Measurements from ENCODE around the gene NDUFB10.
A peak's percentile ranks its signal among the peaks of the same experiment; 100 is the strongest.
"Not testable (repeated sequence)": the region's sequence is repeated elsewhere in the genome, so short reads cannot be mapped to it uniquely, and the experiment has no call there.

NDUFB10 gene

DNA sequence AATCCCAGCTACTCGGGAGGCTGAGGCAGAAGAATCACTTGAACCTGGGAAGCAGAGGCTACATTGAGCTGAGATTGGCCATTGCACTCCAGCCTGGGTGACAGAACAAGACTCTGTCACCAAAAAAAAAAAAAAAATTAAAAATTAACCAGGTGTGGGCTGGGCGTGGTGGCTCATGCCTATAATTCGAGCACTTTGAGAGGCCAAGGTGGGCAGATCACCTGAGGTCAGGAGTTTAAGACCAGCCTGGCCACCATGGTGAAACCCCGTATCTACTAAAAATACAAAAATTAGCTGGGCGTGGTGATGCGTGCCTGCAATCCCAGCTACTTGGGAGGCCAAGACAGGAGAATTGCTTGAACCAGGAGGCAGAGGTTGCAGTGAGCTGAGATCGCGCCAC lies 19.5 kb upstream of the NDUFB10 start:
- not testable (repeated sequence) for H3K27me3 ChIP-seq (ENCODE audit: control insufficient read depth in 1 of 2, insufficient read depth in 2 of 2, low read length in 2 of 2); H3K4me3 ChIP-seq (ENCODE audit: low read depth in 1 of 2, low read length in 2 of 2); H3K27ac ChIP-seq (ENCODE audit: low read depth, low read length)

DNA sequence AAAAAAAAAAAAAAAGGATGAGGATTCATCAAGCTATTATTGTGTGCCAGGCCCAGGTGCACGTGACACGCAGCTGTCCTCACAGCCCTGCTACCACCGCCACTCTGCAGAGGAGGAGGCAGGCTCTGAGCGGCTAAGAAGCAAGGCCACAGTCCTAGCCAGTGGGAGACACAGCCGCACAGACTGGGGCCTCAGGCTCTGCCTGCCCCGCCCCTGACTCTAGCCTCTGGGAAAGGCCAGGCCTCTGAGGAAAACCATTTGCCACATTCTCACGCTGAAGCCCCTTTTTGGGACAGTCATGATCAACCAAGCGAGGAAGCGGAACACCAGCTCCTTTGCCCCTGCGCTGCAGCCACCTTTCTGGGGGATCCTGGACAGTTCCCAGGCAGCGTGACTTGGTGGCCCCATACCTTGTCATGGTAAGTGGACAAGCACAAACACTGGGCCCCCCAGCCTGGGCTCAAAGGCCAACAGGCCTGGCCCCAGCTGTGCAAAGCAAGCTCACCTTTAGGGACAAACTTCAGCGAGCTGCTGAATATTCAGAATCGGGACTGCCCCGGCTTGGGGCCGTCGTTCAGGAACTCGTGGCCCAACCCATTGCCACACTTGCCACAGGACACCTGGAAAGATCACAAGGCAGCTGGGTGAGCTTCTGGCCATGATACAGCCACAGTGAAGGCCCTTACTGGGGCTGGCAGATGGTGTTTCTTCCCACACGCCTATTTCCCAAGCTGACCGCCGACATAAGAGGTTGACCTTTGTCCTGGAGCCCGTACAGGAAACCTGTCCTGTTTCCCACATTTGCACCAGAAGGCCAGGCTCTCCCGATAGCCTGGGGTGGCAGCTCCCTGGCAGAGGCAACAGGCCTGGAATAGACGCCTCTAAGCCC lies 18.8 kb upstream of the NDUFB10 start:
- Histone ChIP-seq H3K27ac (ENCODE audit: low read depth, low read length) (no peak overlapping the region), H3K27me3 (ENCODE audit: control insufficient read depth in 1 of 2, insufficient read depth in 2 of 2, low read length in 2 of 2) (no peaks in the 10 kb centered on the region), H3K4me3 (ENCODE audit: low read depth in 1 of 2, low read length in 2 of 2) (peak overlapping the region; percentile 28 to 48), H3K4me1 (ENCODE audit: control insufficient read depth in 1 of 2, insufficient read depth in 2 of 2, low read length in 2 of 2) (peaks cover 23 to 36% of the 10 kb centered on the region in 2 donors), H3K9ac (ENCODE audit: low read depth in 1 of 2, low read length in 2 of 2) (peak overlapping the region in 1 of 2 donors; percentile 1), H3K9me3 (ENCODE audit: control insufficient read depth in 1 of 2, low read length in 2 of 2) (no peaks in the 10 kb centered on the region), H3K36me3 (ENCODE audit: control insufficient read depth in 1 of 2, insufficient read depth in 2 of 2, low read length in 2 of 2) (peaks cover 14 to 26% of the 10 kb centered on the region in 2 donors)

More for the DNA sequence above, 19.5 kb upstream of the NDUFB10 start:
- not testable (repeated sequence) for H3K9me3 ChIP-seq (ENCODE audit: control insufficient read depth in 1 of 2, low read length in 2 of 2); H3K9ac ChIP-seq (ENCODE audit: low read depth in 1 of 2, low read length in 2 of 2)
- H3K4me1 ChIP-seq (ENCODE audit: control insufficient read depth in 1 of 2, insufficient read depth in 2 of 2, low read length in 2 of 2): peaks cover 23 to 42% of the 10 kb centered on the region in 2 donors
- peaks cover 14 to 26% of the 10 kb centered on the region in 2 donors for H3K36me3 ChIP-seq (ENCODE audit: control insufficient read depth in 1 of 2, insufficient read depth in 2 of 2, low read length in 2 of 2)

DNA sequence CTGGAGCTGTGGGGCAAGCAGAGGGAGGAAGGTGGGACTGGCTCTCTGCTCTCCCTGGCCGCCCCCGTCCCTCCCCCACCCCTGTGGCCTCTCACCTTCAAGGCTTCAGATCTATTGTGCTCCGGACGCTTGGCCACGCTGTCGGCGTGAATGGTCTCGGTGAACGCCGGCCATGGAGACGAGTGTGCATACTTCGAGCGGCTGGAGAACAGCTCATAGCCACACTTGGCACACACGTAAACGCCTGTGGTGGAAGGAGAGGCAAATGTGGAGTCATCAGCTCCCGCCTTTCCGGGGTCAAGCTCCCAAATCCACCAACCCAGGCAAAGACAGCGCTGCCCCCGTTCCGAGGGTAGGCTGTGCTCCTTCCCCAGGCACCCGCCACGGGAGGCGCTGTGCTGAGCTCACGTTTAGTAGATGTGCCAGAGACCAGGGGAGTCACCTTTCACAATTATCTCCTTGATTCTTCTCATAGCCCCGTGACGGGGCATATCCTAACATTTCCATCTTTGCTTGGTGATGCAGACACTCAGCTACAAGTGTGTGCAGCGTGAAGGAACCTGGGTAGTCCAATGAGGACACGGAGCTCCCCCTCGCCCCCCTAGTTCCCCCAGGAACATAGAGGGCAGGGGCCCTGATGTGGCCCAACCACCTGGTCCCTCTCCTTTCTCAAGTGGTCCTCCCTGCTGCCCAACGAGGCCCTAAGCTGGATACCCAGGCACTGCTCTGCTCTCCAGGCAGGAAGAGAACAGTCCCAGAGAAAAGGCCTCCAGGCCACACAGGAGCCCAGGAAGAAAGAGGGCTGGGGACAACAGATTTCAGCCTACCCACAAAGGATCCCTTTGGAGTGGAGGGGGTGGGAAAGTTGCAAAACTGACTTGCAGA lies 17.9 kb upstream of the NDUFB10 start:
- Histone ChIP-seq H3K36me3 (ENCODE audit: control insufficient read depth in 1 of 2, insufficient read depth in 2 of 2, low read length in 2 of 2) (peaks cover 14 to 26% of the 10 kb centered on the region in 2 donors), H3K9ac (ENCODE audit: low read depth in 1 of 2, low read length in 2 of 2) (peak overlapping the region in 1 of 2 donors; percentile 1), H3K9me3 (ENCODE audit: control insufficient read depth in 1 of 2, low read length in 2 of 2) (no peaks in the 10 kb centered on the region), H3K4me3 (ENCODE audit: low read depth in 1 of 2, low read length in 2 of 2) (peak overlapping the region; percentile 86 to 93), H3K4me1 (ENCODE audit: control insufficient read depth in 1 of 2, insufficient read depth in 2 of 2, low read length in 2 of 2) (peaks cover 23 to 33% of the 10 kb centered on the region in 2 donors), H3K27me3 (ENCODE audit: control insufficient read depth in 1 of 2, insufficient read depth in 2 of 2, low read length in 2 of 2) (no peaks in the 10 kb centered on the region), H3K27ac (ENCODE audit: low read depth, low read length) (no peak overlapping the region)

DNA sequence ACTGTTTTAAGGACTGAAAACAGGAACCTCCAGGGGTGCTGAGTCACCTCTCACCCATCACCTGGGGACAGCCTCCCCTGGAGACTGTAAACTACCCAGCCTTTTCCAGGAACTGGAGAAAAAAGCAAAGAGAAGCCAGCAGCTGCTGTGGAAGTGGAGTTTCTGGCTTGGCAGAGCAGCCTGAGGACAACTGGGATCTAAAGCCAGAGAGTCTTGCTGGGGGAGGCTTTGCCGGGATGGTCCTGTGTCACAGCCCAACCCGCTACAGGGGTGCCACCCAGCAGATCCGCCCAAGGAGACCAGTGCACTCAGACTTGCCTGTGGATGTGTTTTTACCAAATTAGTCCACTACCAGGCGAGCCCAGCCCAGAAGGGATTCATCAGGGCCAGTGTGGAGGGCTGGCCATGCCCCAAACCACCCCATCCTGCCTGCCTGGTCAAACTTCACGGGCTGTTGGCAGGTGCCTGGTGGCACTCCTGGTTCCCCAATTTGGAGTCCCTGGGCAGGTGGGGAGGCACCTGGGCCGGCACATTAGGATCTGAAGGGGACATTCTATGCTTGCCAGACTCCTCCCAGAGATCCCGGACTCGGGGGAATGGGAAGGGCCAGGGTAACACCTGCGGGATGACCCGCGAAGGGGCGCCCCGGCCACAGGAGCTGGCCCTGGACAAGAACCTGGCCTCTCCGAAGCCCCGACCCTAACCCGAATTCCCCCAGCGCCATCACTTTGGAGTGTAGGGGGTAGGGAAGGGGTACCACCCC lies 17.1 kb upstream of the NDUFB10 start:
- H3K4me3 ChIP-seq (ENCODE audit: low read depth in 1 of 2, low read length in 2 of 2): peak overlapping the region; percentile 86 to 93
- peaks cover 23 to 33% of the 10 kb centered on the region in 2 donors for H3K4me1 ChIP-seq (ENCODE audit: control insufficient read depth in 1 of 2, insufficient read depth in 2 of 2, low read length in 2 of 2)
- no peaks in the 10 kb centered on the region for H3K9me3 ChIP-seq (ENCODE audit: control insufficient read depth in 1 of 2, low read length in 2 of 2)
- no peak overlapping the region for H3K27ac ChIP-seq (ENCODE audit: low read depth, low read length)
- peaks cover 14 to 23% of the 10 kb centered on the region in 2 donors for H3K36me3 ChIP-seq (ENCODE audit: control insufficient read depth in 1 of 2, insufficient read depth in 2 of 2, low read length in 2 of 2)
- H3K9ac ChIP-seq (ENCODE audit: low read depth in 1 of 2, low read length in 2 of 2): peak overlapping the region; percentile 74 to 82
- no peaks in the 10 kb centered on the region for H3K27me3 ChIP-seq (ENCODE audit: control insufficient read depth in 1 of 2, insufficient read depth in 2 of 2, low read length in 2 of 2)

DNA sequence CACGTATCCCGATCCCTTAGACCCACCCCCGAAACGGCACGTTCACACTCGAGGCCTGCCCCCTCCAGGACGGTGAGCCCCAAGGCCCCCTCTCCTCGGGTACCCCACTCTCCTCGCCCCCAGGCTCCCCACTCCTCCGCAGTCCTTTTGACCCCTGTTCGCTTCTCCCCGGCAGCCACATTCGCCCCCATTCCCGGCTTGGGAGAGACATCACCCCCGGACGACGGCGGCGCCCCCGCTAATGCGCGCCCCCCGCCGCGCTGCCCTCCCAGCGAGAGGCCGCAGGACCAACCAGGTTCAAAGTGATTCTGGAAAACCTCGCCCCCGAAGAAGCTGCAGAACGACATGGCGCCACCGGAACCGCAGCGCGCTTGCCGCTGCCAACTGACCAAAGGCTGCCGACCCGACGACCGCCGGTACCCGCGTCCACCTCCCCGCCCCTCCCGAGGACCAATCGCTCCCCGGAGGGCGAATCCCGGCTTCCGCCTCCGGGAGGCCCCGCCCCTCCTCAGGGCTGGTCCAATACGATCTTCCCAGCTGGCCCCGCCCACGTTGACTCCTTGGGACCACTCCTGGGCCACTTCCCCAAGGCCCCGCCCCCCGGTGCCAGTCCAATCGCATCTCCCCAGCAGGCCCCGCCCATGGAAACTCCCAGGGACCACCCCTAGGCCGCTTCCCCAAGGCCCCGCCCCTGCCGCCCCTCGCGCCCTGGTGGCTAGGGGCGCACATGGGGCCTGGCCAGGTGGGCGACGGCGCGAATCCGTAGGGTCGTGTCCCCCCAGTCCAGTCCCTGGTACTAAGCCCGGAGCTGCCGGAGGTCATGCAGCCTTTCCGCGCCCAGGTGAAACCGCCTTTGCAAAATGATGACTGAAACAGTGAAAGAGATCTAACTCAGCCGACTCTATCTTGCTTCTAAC lies 16.3 kb upstream of the NDUFB10 start, which contains the start of gene MSRB1:
Gene MSRB1 (minus strand): TSS at position 390 of the 917 bp plus-strand sequence. CDS start 43 bp downstream, at position 347.
- no peaks in the 10 kb centered on the region for H3K27me3 ChIP-seq (ENCODE audit: control insufficient read depth in 1 of 2, insufficient read depth in 2 of 2, low read length in 2 of 2)
- peaks cover 13 to 19% of the 10 kb centered on the region in 2 donors for H3K36me3 ChIP-seq (ENCODE audit: control insufficient read depth in 1 of 2, insufficient read depth in 2 of 2, low read length in 2 of 2)
- H3K9ac ChIP-seq (ENCODE audit: low read depth in 1 of 2, low read length in 2 of 2): peak within 1 kb of the TSS; percentile 74 to 82
- H3K27ac ChIP-seq (ENCODE audit: low read depth, low read length): peak within 1 kb of the TSS; percentile 66
- H3K4me3 ChIP-seq (ENCODE audit: low read depth in 1 of 2, low read length in 2 of 2): peak within 1 kb of the TSS; percentile 86 to 93
- H3K9me3 ChIP-seq (ENCODE audit: control insufficient read depth in 1 of 2, low read length in 2 of 2): no peaks in the 10 kb centered on the region
- peaks cover 23 to 33% of the 10 kb centered on the region in 2 donors for H3K4me1 ChIP-seq (ENCODE audit: control insufficient read depth in 1 of 2, insufficient read depth in 2 of 2, low read length in 2 of 2)

DNA sequence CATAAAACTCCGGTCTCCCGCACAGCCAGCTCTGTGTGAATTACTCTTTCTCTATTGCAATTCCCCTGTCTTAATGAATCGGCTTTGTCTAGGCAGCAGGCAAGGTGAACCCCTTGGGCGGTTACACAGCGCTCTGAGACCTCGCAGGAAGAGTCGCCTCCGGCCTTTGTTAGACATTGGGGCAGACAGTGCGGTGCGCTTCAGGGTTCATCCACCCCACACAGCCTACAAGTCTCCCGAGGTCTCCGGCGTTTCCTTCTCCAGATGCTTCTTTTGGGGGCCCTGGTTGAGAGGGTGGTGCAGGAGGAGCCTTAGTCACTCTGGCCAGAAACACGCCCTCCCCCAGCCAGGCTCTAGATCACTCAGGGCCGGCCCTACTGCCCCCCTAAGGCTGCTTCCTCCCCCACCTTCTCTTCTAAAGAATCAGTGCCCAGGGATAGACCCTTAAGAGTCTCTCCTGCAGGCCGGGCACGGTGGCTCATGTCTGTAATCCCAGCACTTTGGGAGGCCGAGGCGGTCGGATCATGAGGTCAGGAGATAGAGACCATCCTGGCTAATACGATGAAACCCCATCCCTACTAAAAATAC lies 14.6 kb upstream of the NDUFB10 start:
- peaks cover 23 to 31% of the 10 kb centered on the region in 2 donors for H3K4me1 ChIP-seq (ENCODE audit: control insufficient read depth in 1 of 2, insufficient read depth in 2 of 2, low read length in 2 of 2)
- no peak overlapping the region for H3K27ac ChIP-seq (ENCODE audit: low read depth, low read length)
- no peak overlapping the region for H3K4me3 ChIP-seq (ENCODE audit: low read depth in 1 of 2, low read length in 2 of 2)
- H3K9me3 ChIP-seq (ENCODE audit: control insufficient read depth in 1 of 2, low read length in 2 of 2): no peaks in the 10 kb centered on the region
- peaks cover 0 to 6% of the 10 kb centered on the region in 2 donors for H3K36me3 ChIP-seq (ENCODE audit: control insufficient read depth in 1 of 2, insufficient read depth in 2 of 2, low read length in 2 of 2)
- no peaks in the 10 kb centered on the region for H3K27me3 ChIP-seq (ENCODE audit: control insufficient read depth in 1 of 2, insufficient read depth in 2 of 2, low read length in 2 of 2)
- no peak overlapping the region for H3K9ac ChIP-seq (ENCODE audit: low read depth in 1 of 2, low read length in 2 of 2)

DNA sequence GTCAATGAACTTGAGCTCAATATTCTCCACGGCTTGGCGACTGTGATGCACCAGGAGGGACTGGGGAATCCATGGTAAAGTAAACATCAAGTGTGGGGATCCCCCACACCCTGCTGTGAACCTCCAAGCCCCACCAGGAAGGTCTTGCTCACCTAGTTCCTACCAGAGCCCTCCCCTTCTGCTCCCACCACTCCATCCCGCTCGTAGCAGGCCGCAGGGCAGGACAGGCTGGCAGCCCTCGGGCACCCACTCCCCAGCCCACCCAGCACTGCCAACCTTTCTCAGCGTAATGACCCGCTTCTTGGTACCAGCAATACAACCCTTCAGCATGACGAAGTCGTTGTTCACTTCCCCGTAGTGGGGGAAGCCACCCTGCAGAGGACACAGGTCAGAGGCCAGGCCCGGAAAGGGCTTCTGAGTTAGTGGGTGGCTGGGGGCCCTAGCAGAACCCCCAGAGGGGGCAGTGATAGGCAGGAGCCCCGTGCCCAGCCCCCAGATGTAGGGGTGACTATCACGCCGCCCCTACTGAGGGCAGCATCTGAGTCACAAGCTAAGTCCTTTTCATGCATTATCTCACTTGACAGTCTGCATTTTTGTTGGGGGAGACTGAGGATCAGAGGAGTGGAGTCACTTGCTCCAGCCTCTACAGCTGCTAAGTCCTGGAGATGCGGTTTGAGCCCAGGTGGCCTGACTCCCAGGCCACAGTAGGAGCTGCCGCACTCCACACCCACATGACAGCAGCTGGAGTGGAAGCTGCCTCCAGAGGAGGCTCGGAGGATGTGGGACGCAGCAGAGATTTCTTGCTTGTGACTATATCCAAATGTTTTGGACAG lies 13.6 kb upstream of the NDUFB10 start:
- H3K4me1 ChIP-seq (ENCODE audit: control insufficient read depth in 1 of 2, insufficient read depth in 2 of 2, low read length in 2 of 2): peaks cover 15 to 21% of the 10 kb centered on the region in 2 donors
- no peaks in the 10 kb centered on the region for H3K36me3 ChIP-seq (ENCODE audit: control insufficient read depth in 1 of 2, insufficient read depth in 2 of 2, low read length in 2 of 2)
- H3K9ac ChIP-seq (ENCODE audit: low read depth in 1 of 2, low read length in 2 of 2): no peak overlapping the region
- no peak overlapping the region for H3K4me3 ChIP-seq (ENCODE audit: low read depth in 1 of 2, low read length in 2 of 2)
- H3K9me3 ChIP-seq (ENCODE audit: control insufficient read depth in 1 of 2, low read length in 2 of 2): no peaks in the 10 kb centered on the region
- no peak overlapping the region for H3K27ac ChIP-seq (ENCODE audit: low read depth, low read length)
- no peaks in the 10 kb centered on the region for H3K27me3 ChIP-seq (ENCODE audit: control insufficient read depth in 1 of 2, insufficient read depth in 2 of 2, low read length in 2 of 2)

All from duodenal mucosa (tissue), 2 donors.